Muscle layer of colon (tissue), 2 donors: ENCODE measurements around the gene TLE7.
A peak's percentile ranks its signal among the peaks of the same experiment; 100 is the strongest.

Source experiments
- H3K27ac ChIP-seq: one replicate; pipeline ENCODE4 v1.7.0; 2013; ENCODE audit warnings: low read depth, mild to moderate bottlenecking, low read length, moderate library complexity
- H3K27me3 ChIP-seq, 2 donors: one replicate each; pipeline ENCODE4 v1.7.0; 2013; ENCODE audit warnings: low read length in 2 of 2, mild to moderate bottlenecking in 2 of 2; ENCODE audit not compliant: insufficient read depth in 2 of 2, control insufficient read depth in 1 of 2
- H3K36me3 ChIP-seq: one replicate; pipeline ENCODE4 v1.7.0; 2013; ENCODE audit warnings: mild to moderate bottlenecking, low read length; ENCODE audit not compliant: insufficient read depth
- H3K4me1 ChIP-seq: one replicate; pipeline ENCODE4 v1.7.0; 2013; ENCODE audit warnings: mild to moderate bottlenecking, low read length; ENCODE audit not compliant: insufficient read depth
- H3K4me3 ChIP-seq, 2 donors: one replicate each; pipeline ENCODE4 v1.7.0; 2013; ENCODE audit warnings: low read length in 2 of 2, low read depth in 1 of 2, mild to moderate bottlenecking in 1 of 2, moderate library complexity in 1 of 2
- H3K9ac ChIP-seq: one replicate; pipeline ENCODE4 v1.7.0; 2013; ENCODE audit warnings: low read length
- H3K9me3 ChIP-seq: one replicate; pipeline ENCODE4 v1.7.0; 2013; ENCODE audit warnings: mild to moderate bottlenecking, low read length
- donor health status: abdominal sarcoma.
- donor health status: Adenocarcinoma of cecum.

TLE7 gene

GRCh38 chr16:71448274-71448866 lies 6.5 kb upstream of the TLE7 start:
- H3K9me3 ChIP-seq = peaks cover 77% of the 10 kb centered on the region
- no peak overlapping the region for H3K27ac ChIP-seq
- peak overlapping the region; percentile 6 to 41 for H3K4me3 ChIP-seq
- no peak overlapping the region for H3K9ac ChIP-seq
- H3K4me1 ChIP-seq = no peaks in the 10 kb centered on the region
- H3K27me3 ChIP-seq = no peaks in the 10 kb centered on the region
- H3K36me3 ChIP-seq = peaks cover 52% of the 10 kb centered on the region

- no peak overlapping the region for H3K27ac ChIP-seq
- peaks cover 7% of the 10 kb centered on the region for H3K36me3 ChIP-seq
- no peak overlapping the region for H3K4me3 ChIP-seq
- H3K9ac ChIP-seq = no peak overlapping the region
- H3K9me3 ChIP-seq = peaks cover 31% of the 10 kb centered on the region
- H3K27me3 ChIP-seq = peaks cover 0 to 4% of the 10 kb centered on the region in 2 donors
- no peaks in the 10 kb centered on the region for H3K4me1 ChIP-seq
These were observed 1.9 kb upstream of the TLE7 start for GRCh38 chr16:71443714-71444113.

- Histone ChIP-seq H3K9me3 (peaks cover 12% of the 10 kb centered on the region), H3K27me3 (peaks cover 0 to 4% of the 10 kb centered on the region in 2 donors), H3K4me3 (no peak overlapping the region), H3K9ac (no peak overlapping the region), H3K27ac (no peak overlapping the region), H3K36me3 (no peaks in the 10 kb centered on the region), H3K4me1 (no peaks in the 10 kb centered on the region)
These were observed 355 bp downstream of the TLE7 start for GRCh38 chr16:71441348-71442050.

GRCh38 chr16:71440669-71441347 lies 1.0 kb downstream of the TLE7 start:
- Histone ChIP-seq H3K9me3 (peaks cover 10% of the 10 kb centered on the region), H3K9ac (no peak overlapping the region), H3K36me3 (no peaks in the 10 kb centered on the region)

GRCh38 chr16:71439523-71439922 lies 2.3 kb downstream of the TLE7 start:
- no peak overlapping the region for H3K27ac ChIP-seq
- no peak overlapping the region for H3K4me3 ChIP-seq
- H3K9ac ChIP-seq = no peak overlapping the region
- H3K9me3 ChIP-seq = peaks cover 1% of the 10 kb centered on the region
- H3K4me1 ChIP-seq = no peaks in the 10 kb centered on the region
- peaks cover 0 to 4% of the 10 kb centered on the region in 2 donors for H3K27me3 ChIP-seq
- no peaks in the 10 kb centered on the region for H3K36me3 ChIP-seq

More at GRCh38 chr16:71440669-71441347, 1.0 kb downstream of the TLE7 start:
- H3K4me1 ChIP-seq = no peaks in the 10 kb centered on the region
- H3K27ac ChIP-seq = no peak overlapping the region
- peaks cover 0 to 4% of the 10 kb centered on the region in 2 donors for H3K27me3 ChIP-seq
- no peak overlapping the region for H3K4me3 ChIP-seq

GRCh38 chr16:71436473-71436872 lies 5.4 kb downstream of the TLE7 start:
- peaks cover 0 to 4% of the 10 kb centered on the region in 2 donors for H3K27me3 ChIP-seq
- H3K4me3 ChIP-seq = no peak overlapping the region
- no peaks in the 10 kb centered on the region for H3K4me1 ChIP-seq
- H3K27ac ChIP-seq = no peak overlapping the region
- no peak overlapping the region for H3K9ac ChIP-seq
- H3K9me3 ChIP-seq = no peaks in the 10 kb centered on the region
- H3K36me3 ChIP-seq = no peaks in the 10 kb centered on the region

GRCh38 chr16:71432906-71433305 lies 8.9 kb downstream of the TLE7 start:
- H3K27ac ChIP-seq = no peak overlapping the region
- H3K36me3 ChIP-seq = no peaks in the 10 kb centered on the region
- H3K27me3 ChIP-seq = no peaks in the 10 kb centered on the region
- H3K9ac ChIP-seq = no peak overlapping the region
- H3K4me1 ChIP-seq = no peaks in the 10 kb centered on the region
- no peak overlapping the region for H3K4me3 ChIP-seq
- no peaks in the 10 kb centered on the region for H3K9me3 ChIP-seq

GRCh38 chr16:71431991-71432390 lies 9.9 kb downstream of the TLE7 start:
- no peak overlapping the region for H3K4me3 ChIP-seq
- H3K4me1 ChIP-seq = no peaks in the 10 kb centered on the region
- H3K9me3 ChIP-seq = no peaks in the 10 kb centered on the region
- no peaks in the 10 kb centered on the region for H3K36me3 ChIP-seq
- H3K27ac ChIP-seq = no peak overlapping the region
- no peak overlapping the region for H3K9ac ChIP-seq
- no peaks in the 10 kb centered on the region for H3K27me3 ChIP-seq

GRCh38 chr16:71431176-71431575 lies 10.7 kb downstream of the TLE7 start:
- Histone ChIP-seq H3K36me3 (no peaks in the 10 kb centered on the region), H3K4me1 (no peaks in the 10 kb centered on the region), H3K27me3 (peaks cover 0 to 4% of the 10 kb centered on the region in 2 donors)

GRCh38 chr16:71430744-71431143 lies 11.1 kb downstream of the TLE7 start:
- Histone ChIP-seq H3K4me3 (no peak overlapping the region), H3K9ac (no peak overlapping the region), H3K4me1 (no peaks in the 10 kb centered on the region), H3K27me3 (peaks cover 0 to 8% of the 10 kb centered on the region in 2 donors), H3K27ac (no peak overlapping the region), H3K36me3 (no peaks in the 10 kb centered on the region), H3K9me3 (no peaks in the 10 kb centered on the region)

More at GRCh38 chr16:71431176-71431575, 10.7 kb downstream of the TLE7 start:
- Histone ChIP-seq H3K9ac (no peak overlapping the region), H3K4me3 (no peak overlapping the region), H3K9me3 (no peaks in the 10 kb centered on the region), H3K27ac (no peak overlapping the region)

- Histone ChIP-seq H3K36me3 (no peaks in the 10 kb centered on the region), H3K4me3 (no peak overlapping the region), H3K9ac (no peak overlapping the region), H3K4me1 (no peaks in the 10 kb centered on the region), H3K27ac (no peak overlapping the region), H3K27me3 (peaks cover 0 to 10% of the 10 kb centered on the region in 2 donors), H3K9me3 (no peaks in the 10 kb centered on the region)
These were observed 12.3 kb downstream of the TLE7 start for GRCh38 chr16:71429581-71429980.
